Endothelial cell of umbilical vein (primary cell): ENCODE data around the gene WDR7. TPM values are rescaled to one million over a fixed set of nuclear protein-coding genes. Genes with fewer than 3 reads are reported as not detected.

Experiments
- BruUV-seq: library from RNA; stranded (reverse); fragments of 400-500 nt; replicated peaks from 2 replicates; lab custom pipeline; 2021; lab: Mats Ljungman, UMichigan
- CTCF ChIA-PET: fragments of 300-600, 350-600 bp; sonication (Branson Sonifier 250); formaldehyde crosslinking; loops from one replicate; lab custom pipeline; 2021; ENCODE audit warnings: antibody characterized with exemption, inconsistent platforms; lab: Charles Lee
- POLR2A ChIA-PET: fragments of 300-600, 350-600 bp; sonication (Branson Sonifier 250); formaldehyde crosslinking; loops from one replicate; lab custom pipeline; 2021; ENCODE audit warnings: antibody characterized with exemption, inconsistent platforms; lab: Charles Lee
- DNase-seq: peaks from one replicate; pipeline ENCODE4 v3.0.0-alpha.2; 2011; ENCODE audit warnings: low read depth, low spot score
- FAIRE-seq: peaks from 2 replicates; lab custom pipeline; 2011; peaks lifted over from hg19 to GRCh38; lab: Jason Lieb, UNC
- H2AFZ ChIP-seq: 2 replicates; pipeline ENCODE4 v1.6.0; 2012; ENCODE audit warnings: low read depth, low read length, control low read depth, inconsistent platforms
- H3K27ac ChIP-seq: 2 replicates; pipeline ENCODE4 v1.5.1; 2011; ENCODE audit warnings: low read depth, mild to moderate bottlenecking, control low read depth, low read length, moderate library complexity; ENCODE audit not compliant: insufficient read depth
- H3K27me3 ChIP-seq, 2 experiments: 2 replicates each; pipeline versions ENCODE4 v1.6.0 to v1.6.1; 2011; ENCODE audit warnings: low read length in 2 of 2, mixed read lengths in 1 of 2; ENCODE audit not compliant: control insufficient read depth in 2 of 2, insufficient read depth in 2 of 2
- H3K36me3 ChIP-seq, 2 experiments: 2 replicates in 1 of 2; 3 replicates in 1 of 2; pipeline ENCODE4 v1.5.1; 2011; ENCODE audit warnings: low read length in 2 of 2, mild to moderate bottlenecking in 1 of 2, moderate library complexity in 1 of 2; ENCODE audit not compliant: control insufficient read depth in 2 of 2, insufficient read depth in 2 of 2; ENCODE audit errors: extremely low read depth in 1 of 2
- H3K4me1 ChIP-seq: 3 replicates; pipeline ENCODE4 v1.5.1; 2011; ENCODE audit warnings: mild to moderate bottlenecking, low read length; ENCODE audit not compliant: control insufficient read depth, insufficient read depth; ENCODE audit errors: extremely low read depth
- H3K4me2 ChIP-seq: 2 replicates; pipeline ENCODE4 v1.6.1; 2011; ENCODE audit warnings: low read length, control low read depth, mixed read lengths; ENCODE audit not compliant: insufficient read depth
- H3K4me3 ChIP-seq, 3 experiments: fragments of 200-600 bp in 1 of 3; sonication (generic), shearing (Covaris generic) in 1 of 3; replicated peaks in 1 of 3; 2 replicates each; pipeline ENCODE4 v1.5.1; 2011 to 2016; ENCODE audit warnings: control low read depth in 3 of 3, low read length in 3 of 3, mild to moderate bottlenecking in 2 of 3, inconsistent platforms in 1 of 3, low read depth in 1 of 3, moderate library complexity in 1 of 3; ENCODE audit not compliant: insufficient read depth in 1 of 3
- H3K79me2 ChIP-seq: 2 replicates; pipeline ENCODE4 v1.6.0; 2012; ENCODE audit warnings: low read length, inconsistent platforms; ENCODE audit not compliant: control insufficient read depth, insufficient read depth
- H3K9ac ChIP-seq: replicated peaks from 2 replicates; pipeline ENCODE3; 2011; ENCODE audit warnings: low read length, control low read depth; ENCODE audit not compliant: insufficient read depth; ENCODE audit errors: extremely low read depth
- H3K9me1 ChIP-seq: replicated peaks from 3 replicates; pipeline ENCODE4 v1.6.0; 2011; ENCODE audit warnings: mild to moderate bottlenecking, low read length; ENCODE audit not compliant: control insufficient read depth, insufficient read depth; ENCODE audit errors: extremely low read depth
- H3K9me3 ChIP-seq: replicated peaks from 2 replicates; pipeline ENCODE4 v1.5.1; 2012; ENCODE audit warnings: low read length, inconsistent platforms; ENCODE audit not compliant: control insufficient read depth, insufficient read depth
- H4K20me1 ChIP-seq: replicated peaks from 2 replicates; pipeline ENCODE3; 2011; ENCODE audit warnings: mild to moderate bottlenecking, low read length; ENCODE audit not compliant: control insufficient read depth, insufficient read depth; ENCODE audit errors: extremely low read depth
- EZH2 ChIP-seq: IDR thresholded peaks from 2 replicates; pipeline ENCODE4 v1.6.1; 2012; ENCODE audit warnings: borderline replicate concordance, low read depth, mild to moderate bottlenecking, moderate library complexity, low read length, inconsistent platforms; ENCODE audit not compliant: severe bottlenecking
- FOS ChIP-seq: IDR thresholded peaks from 2 replicates; pipeline ENCODE4 v1.6.1; 2011; ENCODE audit warnings: mild to moderate bottlenecking, low read length, moderate library complexity, borderline replicate concordance; ENCODE audit not compliant: insufficient read depth
- GATA2 ChIP-seq: IDR thresholded peaks from 2 replicates; pipeline ENCODE4 v1.7.0; 2011; ENCODE audit warnings: low read depth, mild to moderate bottlenecking, moderate library complexity, mixed read lengths, low read length; ENCODE audit not compliant: insufficient read length, insufficient read depth
- JUN ChIP-seq: IDR thresholded peaks from 2 replicates; pipeline ENCODE4 v1.6.1; 2011; ENCODE audit warnings: borderline replicate concordance, low read depth; ENCODE audit not compliant: insufficient read length, insufficient read depth
- MYC ChIP-seq: IDR thresholded peaks from one replicate; pipeline ENCODE4 v1.6.1; 2011; ENCODE audit warnings: mild to moderate bottlenecking, low read depth, low read length
- POLR2A ChIP-seq: IDR thresholded peaks from 2 replicates; pipeline ENCODE4 v1.6.1; 2012; ENCODE audit warnings: low read depth, mild to moderate bottlenecking, control low read depth, low read length
- POLR2AphosphoS5 ChIP-seq: IDR thresholded peaks from 2 replicates; pipeline ENCODE4 v1.6.1; 2012; ENCODE audit warnings: low read depth, mild to moderate bottlenecking, control low read depth, low read length, moderate library complexity; ENCODE audit not compliant: insufficient read depth
- dilution Hi-C: fragments of 300-500 bp; cut with MboI; formaldehyde crosslinking; loops from one replicate; pipeline ENCODE4 v1.15.0; 2019; ENCODE audit warnings: low sequenced_read_pairs; ENCODE audit not compliant: extremely low pct_ligation_motif_present
- intact Hi-C: fragments of 100-400 bp; cut with micrococcal nuclease; formaldehyde crosslinking; loops from one replicate; pipeline ENCODE4 v1.10.0; 2022
- polyA plus RNA-seq, 4 experiments: library from polyadenylated mRNA; depleted of rRNA in 3 of 4; stranded (reverse) in 3 of 4; unstranded in 1 of 4; fragments of >200 nt; gene quantifications; 2 replicates each; pipeline versions ENCODE4 v1.2.1 to v1.2.3, GENCODE V29; 2011 to 2012; ENCODE audit warnings: missing spikeins in 1 of 4
- total RNA-seq: library from RNA; stranded (reverse); gene quantifications from 2 replicates; pipeline ENCODE4 v1.2.3, GENCODE V29; 2021
- TF ChIP-seq, protein P1 (sequence below): IDR thresholded peaks from 2 replicates; pipeline ENCODE4 v1.6.1; 2011; ENCODE audit not compliant: insufficient read depth, insufficient read length
- TF ChIP-seq, protein P2 (sequence below), 2 donors: IDR thresholded peaks; 1 replicate in 1 of 2; 2 replicates in 1 of 2; pipeline ENCODE4 v1.5.1; 2011; ENCODE audit warnings: low read length in 2 of 2, mild to moderate bottlenecking in 2 of 2, moderate library complexity in 2 of 2, control low read depth in 1 of 2, inconsistent platforms in 1 of 2, low read depth in 1 of 2; ENCODE audit not compliant: insufficient read depth in 1 of 2; ENCODE audit errors: extremely low read depth in 1 of 2

WDR7 gene
- total and polyA plus RNA-seq, 2 donors (not counting 3 experiments of a cell fraction or from before 2014, with no cell fraction given), result 5.9 to 19.0 TPM

DNA sequence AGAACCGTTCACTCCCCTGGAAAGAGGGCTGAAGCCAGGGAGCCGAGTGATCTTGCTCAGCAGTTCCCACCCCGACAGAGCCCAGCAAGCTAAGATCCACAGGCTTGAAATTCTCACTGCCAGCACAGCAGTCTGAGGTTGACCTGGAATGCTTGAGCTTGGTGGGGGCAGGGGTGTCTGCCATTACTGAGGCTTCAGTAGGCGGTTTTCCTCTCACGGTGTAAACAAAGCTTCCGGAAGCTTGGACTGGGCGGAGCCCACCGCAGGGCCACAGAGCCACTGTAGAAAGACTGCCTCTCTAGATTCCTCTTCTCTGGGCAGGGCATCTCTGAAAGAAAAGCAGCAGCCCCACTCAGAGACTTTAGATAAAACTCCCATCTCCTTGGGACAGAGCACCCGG lies 180.8 kb downstream of the WDR7 start:
- Histone ChIP-seq H4K20me1 (no peaks in the 10 kb centered on the region), H3K36me3 (no peaks in the 10 kb centered on the region), H3K9me3 (no peaks in the 10 kb centered on the region), H2AFZ (no peak overlapping the region), H3K9me1 (no peaks in the 10 kb centered on the region), H3K9ac (no peak overlapping the region), H3K27me3 (no peaks in the 10 kb centered on the region), H3K4me2 (no peak overlapping the region), H3K4me1 (no peaks in the 10 kb centered on the region), H3K4me3 (no peak overlapping the region), H3K27ac (no peak overlapping the region), H3K79me2 (no peaks in the 10 kb centered on the region)
- intact Hi-C loops (no loop called here), dilution Hi-C loops (no loop called here)
- no TSS peak for BruUV-seq
- POLR2A ChIA-PET, result no interaction called here
- DNase-seq (no peak), FAIRE-seq (no peak)
- CTCF ChIA-PET, result interaction anchor here (1.0 kb wide), 1 partner anchor 37 kb away, joined by 3 read pairs; no protein-coding TSS in a partner anchor
- TF ChIP-seq, protein P1, sequence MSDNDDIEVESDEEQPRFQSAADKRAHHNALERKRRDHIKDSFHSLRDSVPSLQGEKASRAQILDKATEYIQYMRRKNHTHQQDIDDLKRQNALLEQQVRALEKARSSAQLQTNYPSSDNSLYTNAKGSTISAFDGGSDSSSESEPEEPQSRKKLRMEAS, result no peak
- TF ChIP-seq POLR2AphosphoS5, result no peak
- no peak for TF ChIP-seq GATA2
- TF ChIP-seq EZH2, result no peak
- TF ChIP-seq FOS, result no peak
- TF ChIP-seq, protein P2, sequence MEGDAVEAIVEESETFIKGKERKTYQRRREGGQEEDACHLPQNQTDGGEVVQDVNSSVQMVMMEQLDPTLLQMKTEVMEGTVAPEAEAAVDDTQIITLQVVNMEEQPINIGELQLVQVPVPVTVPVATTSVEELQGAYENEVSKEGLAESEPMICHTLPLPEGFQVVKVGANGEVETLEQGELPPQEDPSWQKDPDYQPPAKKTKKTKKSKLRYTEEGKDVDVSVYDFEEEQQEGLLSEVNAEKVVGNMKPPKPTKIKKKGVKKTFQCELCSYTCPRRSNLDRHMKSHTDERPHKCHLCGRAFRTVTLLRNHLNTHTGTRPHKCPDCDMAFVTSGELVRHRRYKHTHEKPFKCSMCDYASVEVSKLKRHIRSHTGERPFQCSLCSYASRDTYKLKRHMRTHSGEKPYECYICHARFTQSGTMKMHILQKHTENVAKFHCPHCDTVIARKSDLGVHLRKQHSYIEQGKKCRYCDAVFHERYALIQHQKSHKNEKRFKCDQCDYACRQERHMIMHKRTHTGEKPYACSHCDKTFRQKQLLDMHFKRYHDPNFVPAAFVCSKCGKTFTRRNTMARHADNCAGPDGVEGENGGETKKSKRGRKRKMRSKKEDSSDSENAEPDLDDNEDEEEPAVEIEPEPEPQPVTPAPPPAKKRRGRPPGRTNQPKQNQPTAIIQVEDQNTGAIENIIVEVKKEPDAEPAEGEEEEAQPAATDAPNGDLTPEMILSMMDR (IDR thresholded peaks at IDR 0.05; ENCODE audit: extremely low read depth in 1 of 2, insufficient read depth in 1 of 2, low read depth in 1 of 2, low read length in 2 of 2), result no peak
- no peak for TF ChIP-seq JUN
- TF ChIP-seq MYC, result no peak
- no peak for TF ChIP-seq POLR2A
